Gastrocnemius medialis (tissue), 4 donors: ENCODE measurements around the gene ANGEL2. TPM values are rescaled to one million over a fixed set of nuclear protein-coding genes. Genes with fewer than 3 reads are reported as not detected.
"Not testable (repeated sequence)": the region's sequence is repeated elsewhere in the genome, so short reads cannot be mapped to it uniquely, and the experiment has no call there.

ENCODE experiments used
- ATAC-seq, 2 donors: fragments of 150-250 bp; one replicate each; pipeline ENCODE4 v1.9.1; 2016
- DNase-seq, 2 donors: peaks; one replicate each; pipeline ENCODE4 v3.0.0-alpha.2; 2019
- H3K27ac ChIP-seq, 4 donors: fragments of 200-600 bp; sonication (generic); 1 replicate in 1 of 4; 2 replicates in 3 of 4; pipeline ENCODE4 v1.5.1; 2016 to 2018; ENCODE audit warnings: mild to moderate bottlenecking in 2 of 4, moderate library complexity in 1 of 4
- H3K27me3 ChIP-seq, 3 donors: fragments of 200-600 bp; sonication (generic) in 2 of 3; 1 replicate in 1 of 3; 2 replicates in 2 of 3; pipeline versions ENCODE4 v1.5.1 to v1.6.0; 2016 to 2019; ENCODE audit warnings: mild to moderate bottlenecking in 1 of 3, moderate library complexity in 1 of 3
- H3K36me3 ChIP-seq, 2 donors: fragments of 200-600 bp; sonication (generic) in 1 of 2; one replicate each; pipeline ENCODE4 v1.5.1; 2017 to 2018
- H3K4me1 ChIP-seq, 2 donors: fragments of 200-600 bp; sonication (generic) in 1 of 2; one replicate each; pipeline ENCODE4 v1.5.1; 2016 to 2017; ENCODE audit warnings: mild to moderate bottlenecking in 2 of 2
- H3K4me3 ChIP-seq, 4 donors: fragments of 200-600 bp; sonication (generic) in 3 of 4; 1 replicate in 1 of 4; 2 replicates in 3 of 4; pipeline ENCODE4 v1.5.1; 2016 to 2019; ENCODE audit warnings: mild to moderate bottlenecking in 2 of 4
- H3K9me3 ChIP-seq, 3 donors: fragments of 200-600 bp; sonication (generic) in 2 of 3; 1 replicate in 1 of 3; 2 replicates in 2 of 3; pipeline ENCODE4 v1.5.1; 2016 to 2019
- POLR2A ChIP-seq, 2 donors: fragments of 450-650 bp; IDR thresholded peaks; one replicate each; pipeline ENCODE4 v1.6.1; 2017; ENCODE audit warnings: antibody characterized with exemption in 2 of 2, mild to moderate bottlenecking in 2 of 2, moderate library complexity in 2 of 2
- in situ Hi-C, 4 donors: fragments of 200-750 bp; cut with MboI; loops; one replicate each; pipeline versions ENCODE4 v1.15.0 to v1.8.0; 2017; ENCODE audit warnings: low sequenced_read_pairs in 4 of 4
- intact Hi-C: fragments of 100-400 bp; cut with DNase I; formaldehyde crosslinking; loops from one replicate; pipeline ENCODE4 v1.15.1; 2023; ENCODE audit warnings: low total_unique reads
- total RNA-seq, 4 donors: library from RNA; depleted of rRNA; stranded (reverse); fragments of >200 nt; gene quantifications; one replicate each; pipeline versions ENCODE4 v1.1.0 to v1.2.3, GENCODE V29; 2016
- TF ChIP-seq, protein P1 (sequence below), 5 experiments: fragments of 450-650 bp in 3 of 5; fragments of 200-600 bp in 2 of 5; sonication (generic) in 2 of 5; IDR thresholded peaks in 4 of 5; conservative IDR thresholded peaks in 1 of 5; 1 replicate in 4 of 5; 2 replicates in 1 of 5; pipeline ENCODE4 v1.5.1; 2016 to 2019; ENCODE audit warnings: antibody characterized with exemption in 5 of 5, mild to moderate bottlenecking in 3 of 5, moderate library complexity in 3 of 5

ANGEL2 gene
- total RNA-seq, 4 donors from 2014 or later = 17.7 to 33.2 (median 25.1) TPM

DNA sequence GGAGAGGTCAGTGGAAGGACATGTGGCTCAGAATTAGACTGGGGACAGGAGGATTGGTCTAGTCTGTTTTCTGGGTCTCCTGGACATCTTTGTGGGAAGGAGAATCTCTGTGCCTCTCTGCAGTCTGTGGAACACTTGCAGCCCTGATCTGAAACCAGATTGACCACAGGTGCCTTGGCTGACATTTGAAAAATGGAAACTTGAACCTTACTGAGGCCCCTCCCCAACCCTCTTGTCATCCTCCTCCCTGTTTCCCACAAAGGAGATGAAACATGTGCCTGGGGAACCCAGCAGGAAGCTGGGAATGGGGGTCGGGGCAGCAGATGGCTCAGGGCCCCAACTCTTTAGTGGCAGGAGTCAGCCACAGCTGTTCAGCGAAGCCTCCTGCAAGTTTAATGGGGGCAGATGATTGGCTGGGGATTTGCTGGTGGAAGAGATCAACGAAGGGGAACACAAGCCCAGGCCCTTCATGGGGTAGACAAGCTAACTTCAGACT lies 47.3 kb downstream of the ANGEL2 start:
- Histone ChIP-seq H3K9me3 (no peaks in the 10 kb centered on the region), H3K27me3 (no peaks in the 10 kb centered on the region), H3K27ac (no peak overlapping the region), H3K4me1 (peaks cover 9 to 18% of the 10 kb centered on the region in 2 donors), H3K36me3 (no peaks in the 10 kb centered on the region), H3K4me3 (no peak overlapping the region)
- ATAC-seq (no peak), DNase-seq (no peak)
- TF ChIP-seq, protein P1, sequence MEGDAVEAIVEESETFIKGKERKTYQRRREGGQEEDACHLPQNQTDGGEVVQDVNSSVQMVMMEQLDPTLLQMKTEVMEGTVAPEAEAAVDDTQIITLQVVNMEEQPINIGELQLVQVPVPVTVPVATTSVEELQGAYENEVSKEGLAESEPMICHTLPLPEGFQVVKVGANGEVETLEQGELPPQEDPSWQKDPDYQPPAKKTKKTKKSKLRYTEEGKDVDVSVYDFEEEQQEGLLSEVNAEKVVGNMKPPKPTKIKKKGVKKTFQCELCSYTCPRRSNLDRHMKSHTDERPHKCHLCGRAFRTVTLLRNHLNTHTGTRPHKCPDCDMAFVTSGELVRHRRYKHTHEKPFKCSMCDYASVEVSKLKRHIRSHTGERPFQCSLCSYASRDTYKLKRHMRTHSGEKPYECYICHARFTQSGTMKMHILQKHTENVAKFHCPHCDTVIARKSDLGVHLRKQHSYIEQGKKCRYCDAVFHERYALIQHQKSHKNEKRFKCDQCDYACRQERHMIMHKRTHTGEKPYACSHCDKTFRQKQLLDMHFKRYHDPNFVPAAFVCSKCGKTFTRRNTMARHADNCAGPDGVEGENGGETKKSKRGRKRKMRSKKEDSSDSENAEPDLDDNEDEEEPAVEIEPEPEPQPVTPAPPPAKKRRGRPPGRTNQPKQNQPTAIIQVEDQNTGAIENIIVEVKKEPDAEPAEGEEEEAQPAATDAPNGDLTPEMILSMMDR (IDR thresholded peaks at IDR 0.05 in 4 of 5, conservative IDR thresholded peaks at IDR 0.05 in 1 of 5) = no peak
- no peak for TF ChIP-seq POLR2A (IDR thresholded peaks at IDR 0.05)
- in situ Hi-C loops = no loop called here
- intact Hi-C loops = no loop called here

- no peak for DNase-seq
- intact Hi-C loops (no loop called here), in situ Hi-C loops (no loop called here)
- H3K36me3 ChIP-seq = no peaks in the 10 kb centered on the region
- no peaks in the 10 kb centered on the region for H3K9me3 ChIP-seq
- ATAC-seq = no peak
- peaks cover 9 to 18% of the 10 kb centered on the region in 2 donors for H3K4me1 ChIP-seq
- no peak overlapping the region for H3K4me3 ChIP-seq
- no peak overlapping the region for H3K27ac ChIP-seq
- no peaks in the 10 kb centered on the region for H3K27me3 ChIP-seq
- TF ChIP-seq, protein P1 (IDR thresholded peaks at IDR 0.05 in 4 of 5, conservative IDR thresholded peaks at IDR 0.05 in 1 of 5) = peak in 1 of 5 experiments; percentile 9
- no peak for TF ChIP-seq POLR2A (IDR thresholded peaks at IDR 0.05)
Observed at GRCh38 chr1:212967801-212968200, 47.9 kb downstream of the ANGEL2 start.

GRCh38 chr1:212966616-212967015 lies 49.1 kb downstream of the ANGEL2 start:
- H3K27ac ChIP-seq = no peak overlapping the region
- peaks cover 9 to 18% of the 10 kb centered on the region in 2 donors for H3K4me1 ChIP-seq
- H3K27me3 ChIP-seq = no peaks in the 10 kb centered on the region
- no peaks in the 10 kb centered on the region for H3K36me3 ChIP-seq
- intact Hi-C loops = no loop called here
- H3K9me3 ChIP-seq = no peaks in the 10 kb centered on the region
- no peak for DNase-seq
- no peak for ATAC-seq
- TF ChIP-seq POLR2A (IDR thresholded peaks at IDR 0.05) = no peak
- TF ChIP-seq, protein P1 (IDR thresholded peaks at IDR 0.05 in 4 of 5, conservative IDR thresholded peaks at IDR 0.05 in 1 of 5) = no peak
- no peak overlapping the region for H3K4me3 ChIP-seq
- in situ Hi-C loops = no loop called here

DNA sequence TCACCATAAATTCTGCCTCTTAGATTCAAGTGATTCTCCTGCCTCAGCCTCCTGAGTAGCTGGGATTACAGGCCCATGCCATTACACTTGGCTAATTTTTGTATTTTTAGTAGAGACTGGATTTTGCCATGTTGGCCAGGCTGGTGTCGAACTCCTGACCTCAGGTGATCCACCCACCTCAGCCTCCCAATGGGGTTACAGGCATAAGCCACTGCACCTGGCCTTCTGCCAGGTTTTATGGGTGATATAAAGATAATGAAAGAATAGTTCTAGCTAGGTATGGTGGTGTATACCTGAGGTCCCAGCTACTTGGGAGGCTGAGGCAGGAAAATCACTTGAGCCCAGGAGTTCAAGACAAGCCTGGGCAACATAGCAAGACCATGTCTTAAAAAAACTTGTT lies 50.7 kb downstream of the ANGEL2 start:
- H3K4me1 ChIP-seq = peaks cover 5 to 14% of the 10 kb centered on the region in 2 donors
- H3K9me3 ChIP-seq, in situ Hi-C loops, H3K27ac ChIP-seq, H3K27me3 ChIP-seq, ATAC-seq, H3K36me3 ChIP-seq, H3K4me3 ChIP-seq, intact Hi-C loops, DNase-seq: not testable (repeated sequence)

DNA sequence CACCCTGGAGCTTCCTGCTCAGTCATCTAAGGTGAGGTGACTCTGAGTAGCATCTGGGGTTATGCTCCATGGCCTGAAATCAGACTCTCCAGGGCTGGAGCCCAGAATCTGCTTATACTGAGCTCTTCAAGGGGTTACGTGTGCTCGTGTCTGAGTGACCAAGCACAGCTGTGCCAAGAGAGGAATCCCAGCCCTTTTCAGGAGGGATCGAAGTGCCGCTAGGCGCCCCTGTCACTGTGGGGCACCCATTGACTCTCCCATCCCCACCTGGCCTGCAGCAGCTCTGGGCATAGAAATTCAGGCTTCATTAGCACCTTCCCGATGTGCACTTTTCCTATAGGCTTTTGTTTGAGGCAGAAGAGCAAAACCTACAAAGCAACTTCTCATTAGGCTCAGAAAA lies 51.6 kb downstream of the ANGEL2 start:
- TF ChIP-seq, protein P1 (IDR thresholded peaks at IDR 0.05 in 4 of 5, conservative IDR thresholded peaks at IDR 0.05 in 1 of 5) = no peak
- TF ChIP-seq POLR2A (IDR thresholded peaks at IDR 0.05) = no peak
- ATAC-seq (no peak), DNase-seq (no peak)
- no peak overlapping the region for H3K4me3 ChIP-seq
- H3K9me3 ChIP-seq = no peaks in the 10 kb centered on the region
- in situ Hi-C loops = no loop called here
- H3K4me1 ChIP-seq = peaks cover 0 to 7% of the 10 kb centered on the region in 2 donors
- intact Hi-C loops = no loop called here
- H3K27ac ChIP-seq = no peak overlapping the region
- H3K27me3 ChIP-seq = no peaks in the 10 kb centered on the region
- H3K36me3 ChIP-seq = no peaks in the 10 kb centered on the region
